Measurements from ENCODE around the gene INTS4.

The INTS4 gene

DNA sequence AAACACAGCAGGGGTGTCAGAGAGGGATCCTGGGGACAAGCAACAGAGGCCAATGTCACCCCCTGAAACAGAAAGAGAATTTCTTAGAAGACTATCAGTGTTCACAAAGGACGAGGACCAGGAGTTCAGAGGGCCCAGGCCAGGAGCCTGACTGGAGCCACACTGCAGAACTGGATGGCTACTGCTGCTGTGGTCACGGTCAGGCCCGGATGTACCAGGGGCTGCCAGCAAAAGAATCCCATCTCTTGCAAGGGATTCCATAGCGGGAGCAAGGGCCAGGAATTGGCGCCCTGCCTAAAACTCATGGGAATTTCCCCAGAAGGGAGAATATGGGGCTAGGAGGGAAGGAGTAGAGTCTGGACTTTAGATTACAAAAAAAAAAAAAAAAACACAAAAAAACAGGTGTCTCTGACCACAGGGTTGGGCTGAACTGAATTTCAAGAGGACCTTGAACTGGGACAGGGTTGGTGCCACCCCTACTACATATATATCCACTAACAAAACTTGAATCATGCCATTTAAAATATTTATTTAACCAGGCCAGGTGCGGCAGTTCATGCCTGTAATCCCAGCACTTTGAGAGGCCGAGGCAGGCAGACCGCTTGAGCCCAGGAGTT is 44.3 kb upstream of the INTS4 start:
- DNase-seq (ENCODE audit: low spot score), result no peak
- TF ChIP-seq, protein P1, sequence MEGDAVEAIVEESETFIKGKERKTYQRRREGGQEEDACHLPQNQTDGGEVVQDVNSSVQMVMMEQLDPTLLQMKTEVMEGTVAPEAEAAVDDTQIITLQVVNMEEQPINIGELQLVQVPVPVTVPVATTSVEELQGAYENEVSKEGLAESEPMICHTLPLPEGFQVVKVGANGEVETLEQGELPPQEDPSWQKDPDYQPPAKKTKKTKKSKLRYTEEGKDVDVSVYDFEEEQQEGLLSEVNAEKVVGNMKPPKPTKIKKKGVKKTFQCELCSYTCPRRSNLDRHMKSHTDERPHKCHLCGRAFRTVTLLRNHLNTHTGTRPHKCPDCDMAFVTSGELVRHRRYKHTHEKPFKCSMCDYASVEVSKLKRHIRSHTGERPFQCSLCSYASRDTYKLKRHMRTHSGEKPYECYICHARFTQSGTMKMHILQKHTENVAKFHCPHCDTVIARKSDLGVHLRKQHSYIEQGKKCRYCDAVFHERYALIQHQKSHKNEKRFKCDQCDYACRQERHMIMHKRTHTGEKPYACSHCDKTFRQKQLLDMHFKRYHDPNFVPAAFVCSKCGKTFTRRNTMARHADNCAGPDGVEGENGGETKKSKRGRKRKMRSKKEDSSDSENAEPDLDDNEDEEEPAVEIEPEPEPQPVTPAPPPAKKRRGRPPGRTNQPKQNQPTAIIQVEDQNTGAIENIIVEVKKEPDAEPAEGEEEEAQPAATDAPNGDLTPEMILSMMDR (IDR thresholded peaks at IDR 0.05), result no peak
- Histone ChIP-seq H3K4me3 (no peak overlapping the region), H3K27ac (no peak overlapping the region)

DNA sequence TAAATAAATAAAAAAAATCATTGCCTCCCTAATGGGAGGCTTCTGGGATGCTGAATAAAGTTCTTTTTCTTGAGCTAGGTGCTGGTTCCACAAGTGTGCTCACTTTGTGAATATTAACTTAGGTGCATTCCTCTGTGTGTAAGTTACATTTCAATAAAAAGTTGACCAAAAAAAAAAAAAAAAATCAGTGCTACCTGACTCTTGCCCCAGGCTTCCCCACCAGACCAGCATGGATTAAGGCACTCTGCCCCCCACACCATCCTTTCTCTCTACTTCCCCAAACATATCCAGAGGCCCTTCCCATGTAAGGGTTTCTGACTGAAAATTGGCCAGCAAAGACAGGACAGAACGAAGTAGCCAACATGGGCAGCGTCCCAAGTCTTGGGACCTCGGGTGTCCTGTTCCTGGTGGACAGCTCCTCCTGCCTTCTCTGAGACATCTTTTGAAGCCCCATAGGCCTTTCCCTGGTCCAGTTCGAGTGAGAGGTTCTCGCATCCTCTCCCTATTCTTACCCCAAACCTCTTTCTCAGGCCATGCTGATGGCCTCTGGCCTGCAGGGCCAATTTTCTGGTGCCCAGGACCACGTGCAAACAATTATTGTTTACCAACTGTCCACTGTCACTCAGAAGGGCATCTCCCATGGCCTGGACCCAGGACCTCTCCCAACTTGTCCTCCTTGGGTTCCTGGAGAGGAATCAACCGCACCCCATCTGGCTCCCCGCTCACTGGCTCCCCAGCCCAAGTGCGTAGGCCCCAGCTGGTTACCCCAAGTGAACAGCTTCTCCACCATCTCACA is 43.6 kb upstream of the INTS4 start:
- Histone ChIP-seq H3K27ac (no peak overlapping the region), H3K4me3 (no peak overlapping the region)
- TF ChIP-seq, protein P1 (IDR thresholded peaks at IDR 0.05), result no peak
- DNase-seq (ENCODE audit: low spot score), result no peak

DNA sequence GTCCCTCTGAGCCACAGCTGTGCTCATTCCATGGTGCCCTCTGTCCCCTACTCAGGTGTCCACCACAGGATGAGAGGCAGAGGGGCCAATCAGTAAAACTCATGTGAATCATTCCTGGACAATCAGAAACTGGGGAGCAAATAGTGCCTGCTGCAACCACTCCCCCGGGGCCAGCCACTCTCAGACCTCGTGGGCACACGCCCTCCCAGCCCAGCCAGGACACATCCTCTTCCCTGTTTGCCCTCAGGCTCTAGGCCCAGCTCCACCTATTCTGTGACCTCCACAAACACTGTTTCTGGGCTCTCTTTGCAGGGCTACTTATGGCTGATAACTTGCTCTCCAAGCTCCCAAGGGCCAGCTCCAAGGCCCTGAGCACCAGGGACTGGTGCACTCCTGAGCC is 42.6 kb upstream of the INTS4 start:
- no peak for DNase-seq (ENCODE audit: low spot score)
- TF ChIP-seq, protein P1 (IDR thresholded peaks at IDR 0.05), result no peak
- H3K4me3 ChIP-seq, result no peak overlapping the region
- no peak overlapping the region for H3K27ac ChIP-seq

DNA sequence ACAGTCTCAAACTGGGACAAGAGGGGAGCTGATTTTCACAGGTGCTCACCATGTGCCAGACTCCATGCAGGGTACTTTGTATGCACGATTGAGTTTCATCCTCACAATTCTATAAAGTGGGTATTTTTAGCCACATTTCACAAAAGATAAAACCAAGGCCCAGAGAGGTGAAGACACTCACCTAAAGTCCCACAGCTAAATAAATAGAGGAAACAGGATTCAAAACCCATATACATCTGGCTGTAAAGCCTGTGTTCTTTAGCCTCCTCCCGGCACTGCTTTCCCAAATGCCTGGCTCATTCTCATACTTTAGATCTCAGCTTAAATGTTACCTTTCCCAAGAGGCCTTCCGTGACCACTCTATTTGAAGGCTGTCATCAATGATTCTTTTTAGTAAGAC is 41.8 kb upstream of the INTS4 start:
- no peak for DNase-seq (ENCODE audit: low spot score)
- TF ChIP-seq, protein P1 (IDR thresholded peaks at IDR 0.05), result no peak
- Histone ChIP-seq H3K27ac (no peak overlapping the region), H3K4me3 (no peak overlapping the region)

DNA sequence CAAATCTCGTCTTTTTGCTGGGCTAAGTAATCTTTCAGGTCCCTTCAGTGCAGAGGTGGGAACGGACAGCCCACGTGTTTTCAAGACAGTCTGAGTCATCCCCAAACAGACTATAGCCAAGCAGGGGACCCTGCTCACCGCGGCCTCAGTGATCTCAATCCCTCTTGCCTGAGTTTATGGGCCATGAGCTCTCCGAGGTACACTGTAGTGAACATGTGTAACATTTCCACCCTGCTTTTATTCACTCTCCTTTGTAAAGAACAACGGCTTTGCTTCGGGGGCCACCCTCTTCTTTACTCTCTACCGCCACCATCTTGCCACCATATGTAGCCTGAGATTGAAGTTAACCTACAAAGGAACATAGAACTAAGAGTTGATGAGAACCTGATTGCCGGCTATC is 40.2 kb upstream of the INTS4 start:
- TF ChIP-seq, protein P1 (IDR thresholded peaks at IDR 0.05), result no peak
- Histone ChIP-seq H3K27ac (no peak overlapping the region), H3K4me3 (no peak overlapping the region)
- DNase-seq (ENCODE audit: low spot score), result no peak

DNA sequence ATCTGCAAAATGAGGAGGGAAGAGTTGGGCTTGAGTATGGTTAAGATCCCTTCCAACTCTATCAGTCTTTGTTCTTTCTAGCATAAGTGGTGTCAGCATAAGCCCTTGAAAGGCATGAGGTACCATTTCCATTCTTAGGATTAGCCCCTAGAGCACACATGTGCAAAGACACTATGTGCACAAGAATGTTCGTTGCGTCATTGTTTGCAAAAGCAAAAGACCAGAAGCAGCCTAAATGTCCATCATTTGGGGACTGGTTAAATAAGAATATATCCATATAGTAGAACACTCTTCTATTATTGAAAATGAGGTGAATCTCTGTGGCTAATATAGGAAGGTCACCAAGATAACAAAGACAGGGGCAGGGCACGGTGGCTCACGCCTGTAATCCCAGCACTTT is 38.6 kb upstream of the INTS4 start:
- Histone ChIP-seq H3K4me3 (no peak overlapping the region), H3K27ac (no peak overlapping the region)
- no peak for DNase-seq (ENCODE audit: low spot score)
- TF ChIP-seq, protein P1 (IDR thresholded peaks at IDR 0.05), result no peak

DNA sequence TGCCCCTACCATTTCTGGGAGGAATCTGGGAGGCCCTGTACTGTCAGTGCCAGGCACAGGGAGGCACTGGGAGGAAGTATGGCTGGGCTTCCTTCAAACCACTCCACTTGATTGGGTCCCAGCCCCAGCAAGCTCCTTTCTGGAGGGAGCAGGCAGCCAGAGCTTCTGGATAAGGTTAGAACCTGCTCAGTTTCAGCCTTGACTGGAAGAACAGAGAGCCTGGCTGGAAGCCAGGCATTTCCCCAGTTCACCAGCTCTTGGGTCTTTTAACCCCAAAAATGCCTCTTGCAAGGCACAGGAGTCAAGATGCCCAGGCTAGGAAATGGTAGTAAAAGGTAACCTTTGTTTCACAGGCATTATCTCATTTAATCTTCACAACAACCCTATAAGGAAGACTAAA is 37.6 kb upstream of the INTS4 start:
- Histone ChIP-seq H3K4me3 (no peak overlapping the region), H3K27ac (no peak overlapping the region)
- TF ChIP-seq, protein P1 (IDR thresholded peaks at IDR 0.05), result no peak
- DNase-seq (ENCODE audit: low spot score), result no peak
